ENCODE measurements around the gene ESYT2.
"Not testable (repeated sequence)": the region's sequence is repeated elsewhere in the genome, so short reads cannot be mapped to it uniquely, and the experiment has no call there.

Gene ESYT2

GRCh38 chr7:158720112-158720511, 109.2 kb downstream of the ESYT2 start:
- no peak for DNase-seq

- DNase-seq, result no peak
Observed at GRCh38 chr7:158716802-158717201, 112.5 kb downstream of the ESYT2 start.

GRCh38 chr7:158710651-158711102, 118.6 kb downstream of the ESYT2 start:
- DNase-seq, result peak; percentile 73 to 78

GRCh38 chr7:158707610-158708009, 121.7 kb downstream of the ESYT2 start:
- no peak for DNase-seq

DNA sequence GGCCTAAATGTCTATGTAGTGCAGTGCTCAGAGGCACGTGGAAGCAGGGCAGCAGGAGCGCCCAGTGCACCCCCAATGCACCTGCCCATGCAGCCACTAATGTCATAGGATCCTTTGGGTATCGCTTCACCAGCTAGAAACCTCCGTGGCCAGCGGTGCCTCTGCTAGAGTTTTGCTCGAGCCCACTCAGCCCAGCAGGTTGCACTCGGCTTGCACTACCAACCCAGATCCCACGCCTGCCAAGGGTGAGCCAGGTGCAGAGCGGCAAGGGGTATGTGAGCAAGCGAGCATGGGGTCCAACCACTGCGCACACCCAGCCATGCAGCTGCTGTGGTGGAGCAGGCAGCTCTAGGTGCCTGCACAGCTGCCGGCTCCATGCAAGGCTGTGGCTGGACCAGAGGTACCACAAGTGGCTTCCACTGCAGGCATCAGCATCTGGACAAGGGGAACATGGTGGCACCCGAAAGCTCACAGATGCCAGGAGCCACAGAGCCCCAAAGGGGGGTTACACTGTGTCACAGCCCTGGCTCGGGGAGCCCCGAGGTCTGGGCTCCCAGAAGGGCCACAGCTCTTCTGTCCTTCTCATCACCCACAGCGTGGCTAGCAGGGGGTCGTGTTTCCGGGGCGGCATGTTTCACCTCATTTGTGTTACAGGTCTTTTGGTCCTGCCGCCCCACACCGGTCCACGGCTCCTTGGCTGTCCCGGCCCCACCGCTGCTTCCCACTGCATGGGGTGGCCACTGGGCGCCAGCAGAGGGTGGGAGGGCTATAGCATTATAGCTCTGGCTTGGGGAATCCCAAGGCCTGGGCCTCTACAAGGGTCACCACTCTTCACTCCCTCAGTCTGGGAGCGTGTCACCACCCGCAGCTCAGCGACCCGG, 122.4 kb downstream of the ESYT2 start:
- DNase-seq, result no peak

- DNase-seq, result no peak
Observed at GRCh38 chr7:158706273-158706704, 123.0 kb downstream of the ESYT2 start.

- DNase-seq, result no peak
Observed at GRCh38 chr7:158705234-158705850, 124.0 kb downstream of the ESYT2 start.

- DNase-seq, result peak; percentile 97 to 98
Observed at GRCh38 chr7:158704524-158705233, 124.6 kb downstream of the ESYT2 start, which contains the start of gene NCAPG2. Gene NCAPG2, minus strand, starts transcription at chr7:158704804. Its CDS starts 2,905 bp downstream, at chr7:158701899.

DNA sequence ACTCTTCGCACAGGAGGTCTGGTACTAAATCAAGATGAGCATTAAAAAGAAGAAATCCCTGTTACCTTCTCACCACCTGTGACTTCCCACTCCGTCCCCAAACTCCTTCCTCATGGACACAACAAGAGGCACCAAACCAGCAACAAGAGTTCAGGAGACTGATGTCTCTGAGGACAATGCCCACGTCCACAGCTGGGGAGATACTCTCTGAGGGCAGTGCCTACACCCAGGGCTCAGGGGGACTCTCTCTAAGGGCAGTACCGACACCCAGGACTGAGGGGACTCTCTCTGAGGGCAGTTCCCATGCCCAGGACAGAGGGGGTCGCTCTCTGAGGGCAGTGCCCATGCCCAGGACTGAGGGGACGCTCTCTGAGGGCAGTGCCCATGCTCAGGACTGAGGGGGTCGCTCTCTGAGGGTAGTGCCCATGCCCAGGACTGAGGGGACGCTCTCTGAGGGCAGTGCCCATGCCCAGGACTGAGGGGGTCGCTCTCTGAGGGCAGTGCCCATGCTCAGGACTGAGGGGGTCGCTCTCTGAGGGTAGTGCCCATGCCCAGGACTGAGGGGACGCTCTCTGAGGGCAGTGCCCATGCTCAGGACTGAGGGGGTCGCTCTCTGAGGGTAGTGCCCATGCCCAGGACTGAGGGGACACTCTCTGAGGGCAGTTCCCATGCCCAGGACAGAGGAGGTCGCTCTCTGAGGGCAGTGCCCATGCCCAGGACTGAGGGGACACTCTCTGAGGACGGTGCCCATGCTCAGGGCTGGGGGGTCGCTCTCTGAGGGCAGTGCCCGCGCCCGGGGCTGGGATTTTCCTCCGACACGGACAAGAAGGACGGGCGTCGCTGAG, 125.4 kb downstream of the ESYT2 start:
- DNase-seq, result not testable (repeated sequence)

- peak; percentile 56 to 61 for DNase-seq
Observed at GRCh38 chr7:158702944-158703343, 126.4 kb downstream of the ESYT2 start.

DNA sequence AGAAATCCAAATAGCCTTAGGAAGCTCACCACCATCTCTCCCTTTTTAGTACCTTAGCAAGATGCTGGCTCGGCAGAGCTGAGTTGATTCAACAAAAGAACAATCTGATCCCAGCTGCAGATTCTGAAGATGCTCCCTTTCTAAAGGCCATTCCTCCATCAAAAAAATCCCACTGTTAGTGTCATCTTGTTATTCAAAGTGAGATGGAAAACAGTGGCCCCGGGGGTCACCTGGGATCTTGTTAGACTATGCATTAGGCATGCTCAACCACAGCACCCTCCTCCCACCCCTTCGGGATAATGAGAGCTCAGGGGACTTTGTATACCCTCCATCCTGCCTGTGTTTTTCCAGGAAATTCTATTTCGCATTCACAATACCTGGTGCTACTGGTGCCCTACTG, 127.1 kb downstream of the ESYT2 start:
- no peak for DNase-seq

- DNase-seq, result no peak
Observed at GRCh38 chr7:158700008-158700407, 129.3 kb downstream of the ESYT2 start.

DNA sequence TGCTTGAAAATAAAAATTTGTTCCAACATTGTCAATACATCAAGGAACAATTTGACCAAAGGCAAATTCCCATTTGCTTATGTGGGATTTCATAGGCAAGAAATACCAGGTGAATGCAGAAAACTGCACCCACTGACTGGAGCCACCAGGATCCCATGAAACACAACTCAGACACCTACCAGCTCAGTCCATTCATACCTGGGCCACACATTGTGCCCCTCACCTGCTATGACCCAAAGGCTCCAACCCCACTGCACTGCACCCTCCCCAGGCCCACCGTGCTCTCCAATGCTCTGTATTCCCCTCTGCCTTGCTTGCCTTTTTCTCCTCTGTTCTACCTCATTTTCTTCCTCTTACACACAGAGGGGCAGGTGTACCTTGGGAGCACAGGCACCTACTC, 130.0 kb downstream of the ESYT2 start:
- no peak for DNase-seq

DNA sequence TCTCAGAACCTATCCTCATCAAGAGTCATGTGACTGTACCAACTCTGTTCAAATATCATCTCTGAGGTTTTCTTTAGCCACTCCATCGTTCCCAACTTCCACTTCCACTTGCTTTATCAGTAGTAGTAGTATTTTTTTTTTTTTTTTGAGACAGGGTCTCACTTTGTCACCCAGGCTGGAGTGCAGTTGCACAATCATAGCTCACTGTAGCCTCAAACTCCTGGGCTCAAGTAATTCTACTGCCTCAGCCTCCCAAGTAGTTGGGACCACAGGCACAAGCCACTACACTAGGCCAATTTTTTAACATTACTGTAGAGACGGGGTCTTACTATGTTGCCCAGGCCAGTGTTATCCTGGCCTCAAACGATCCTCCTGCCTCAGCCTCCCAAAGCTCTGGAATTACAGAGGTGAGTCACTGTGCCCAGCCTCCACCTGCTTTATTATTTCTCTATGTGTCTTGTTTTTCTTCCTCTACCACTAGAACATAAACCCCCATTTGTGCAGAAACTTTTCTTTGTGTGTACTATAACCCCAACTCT, 130.6 kb downstream of the ESYT2 start:
- no peak for DNase-seq

DNA sequence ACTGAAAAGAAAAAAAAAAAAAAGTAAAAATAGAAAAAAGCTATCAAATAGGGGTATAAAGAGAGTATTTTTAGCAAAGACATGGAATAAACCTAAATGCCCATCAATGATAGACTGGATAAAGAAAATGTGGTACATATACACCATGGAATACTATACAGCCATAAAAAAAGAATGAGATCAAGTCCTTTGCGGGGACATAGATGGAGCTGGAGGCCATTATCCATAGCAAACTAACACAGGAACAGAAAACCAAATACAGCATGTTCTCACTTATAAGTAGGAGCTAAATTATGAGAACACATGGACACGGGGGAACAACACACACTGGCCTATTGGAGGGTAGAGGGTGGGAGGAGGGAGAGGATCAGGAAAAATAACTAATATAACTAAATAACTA, 131.7 kb downstream of the ESYT2 start:
- DNase-seq, result not testable (repeated sequence)

DNA sequence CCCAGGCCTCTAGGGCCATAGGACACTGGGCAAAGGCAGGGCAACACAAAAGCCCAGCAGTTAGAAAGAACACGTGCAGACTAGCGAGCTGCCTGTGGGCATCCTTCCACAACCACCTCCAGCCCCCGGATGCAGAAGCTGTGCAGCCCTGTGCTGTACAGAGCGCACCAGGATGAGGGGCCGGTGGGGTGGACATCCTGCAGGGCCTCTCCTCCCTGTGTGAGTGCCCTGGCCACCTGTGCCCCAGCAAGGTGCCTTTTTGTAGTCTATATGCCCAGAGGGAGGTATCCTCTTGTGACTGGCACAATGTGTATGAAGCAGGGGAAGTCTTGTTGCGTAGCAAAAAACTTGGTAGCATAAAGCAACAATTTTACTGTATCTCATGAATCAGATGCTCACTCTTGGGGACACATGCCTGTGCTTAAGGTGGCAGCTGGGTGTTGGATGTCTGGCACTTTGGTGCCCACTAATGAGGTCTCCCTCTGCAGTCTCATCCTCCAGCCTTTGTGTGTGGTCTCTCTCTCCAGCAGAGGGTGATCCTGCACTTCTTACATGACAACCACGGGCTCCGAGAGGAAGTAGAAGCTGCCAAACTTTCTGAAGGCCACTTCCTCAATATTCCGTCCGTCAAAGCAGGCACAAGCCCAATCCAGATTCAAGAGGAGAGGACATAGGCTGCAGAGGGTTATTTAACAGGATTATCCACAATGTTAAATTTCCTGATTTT, 133.4 kb downstream of the ESYT2 start:
- DNase-seq, result peak; percentile 88 to 91

GRCh38 chr7:158695056-158695455, 134.3 kb downstream of the ESYT2 start:
- DNase-seq, result no peak

- DNase-seq, result no peak
Observed at GRCh38 chr7:158694650-158695049, 134.7 kb downstream of the ESYT2 start.

DNA sequence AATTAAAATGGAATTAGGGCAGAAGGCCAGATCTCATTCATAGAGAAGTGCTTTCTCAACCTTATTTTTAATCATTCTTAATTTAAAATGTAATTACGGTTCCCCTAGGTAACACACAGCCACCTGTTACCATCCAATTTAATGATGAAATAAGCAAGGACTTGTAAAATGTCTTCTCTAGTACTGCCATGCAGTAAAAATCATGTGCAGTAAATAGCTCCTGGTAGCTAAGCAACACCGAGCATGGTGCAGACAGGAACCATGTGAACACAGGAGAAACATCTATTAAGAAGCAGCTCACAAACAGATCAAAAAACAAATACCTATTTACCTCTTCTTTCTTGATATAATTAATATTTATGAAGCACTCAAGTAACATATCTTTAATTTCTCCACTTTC, 139.8 kb downstream of the ESYT2 start:
- DNase-seq, result no peak

GRCh38 chr7:158687406-158687805, 141.9 kb downstream of the ESYT2 start:
- DNase-seq, result no peak

GRCh38 chr7:158685693-158686092, 143.6 kb downstream of the ESYT2 start:
- DNase-seq, result no peak
